Mesothelial cell of epicardium (in vitro differentiated cells): Measurements from ENCODE around the gene MB21D2. TPM values are rescaled to one million over a fixed set of nuclear protein-coding genes. Genes with fewer than 3 reads are reported as not detected.

ENCODE experiments used
- DNase-seq, 2 experiments: peaks; one replicate each; pipeline ENCODE4 v3.0.0; 2021; ENCODE audit warnings: low spot score in 2 of 2; ENCODE audit not compliant: unreplicated experiment in 2 of 2
- H3K27ac Mint-ChIP-seq: 2 replicates; pipeline ENCODE4 v1.8.0; 2021; ENCODE audit warnings: mixed read lengths
- H3K27me3 Mint-ChIP-seq: 2 replicates; pipeline ENCODE4 v1.8.0; 2021; ENCODE audit warnings: low read depth, mixed read lengths
- H3K36me3 Mint-ChIP-seq: 2 replicates; pipeline ENCODE4 v1.8.0; 2021; ENCODE audit warnings: mixed read lengths
- H3K4me1 Mint-ChIP-seq: 2 replicates; pipeline ENCODE4 v1.8.0; 2021; ENCODE audit warnings: mixed read lengths
- H3K4me3 Mint-ChIP-seq: 2 replicates; pipeline ENCODE4 v1.8.0; 2021; ENCODE audit warnings: mild to moderate bottlenecking, moderate library complexity, mixed read lengths
- H3K9me3 Mint-ChIP-seq: 2 replicates; pipeline ENCODE4 v1.8.0; 2021; ENCODE audit warnings: mixed read lengths
- total RNA-seq: library from RNA; stranded (reverse); gene quantifications from 3 replicates; pipeline ENCODE4 v1.2.1, GENCODE V29; 2021
- TF ChIP-seq, protein P1 (sequence below): fragments of 200-600 bp; sonication (generic); IDR thresholded peaks from one replicate; pipeline ENCODE4 v1.5.0; 2021; ENCODE audit warnings: antibody characterized with exemption; ENCODE audit not compliant: unreplicated experiment

The MB21D2 gene
- total RNA-seq, 1 donor from 2014 or later = 8.5 TPM

DNA sequence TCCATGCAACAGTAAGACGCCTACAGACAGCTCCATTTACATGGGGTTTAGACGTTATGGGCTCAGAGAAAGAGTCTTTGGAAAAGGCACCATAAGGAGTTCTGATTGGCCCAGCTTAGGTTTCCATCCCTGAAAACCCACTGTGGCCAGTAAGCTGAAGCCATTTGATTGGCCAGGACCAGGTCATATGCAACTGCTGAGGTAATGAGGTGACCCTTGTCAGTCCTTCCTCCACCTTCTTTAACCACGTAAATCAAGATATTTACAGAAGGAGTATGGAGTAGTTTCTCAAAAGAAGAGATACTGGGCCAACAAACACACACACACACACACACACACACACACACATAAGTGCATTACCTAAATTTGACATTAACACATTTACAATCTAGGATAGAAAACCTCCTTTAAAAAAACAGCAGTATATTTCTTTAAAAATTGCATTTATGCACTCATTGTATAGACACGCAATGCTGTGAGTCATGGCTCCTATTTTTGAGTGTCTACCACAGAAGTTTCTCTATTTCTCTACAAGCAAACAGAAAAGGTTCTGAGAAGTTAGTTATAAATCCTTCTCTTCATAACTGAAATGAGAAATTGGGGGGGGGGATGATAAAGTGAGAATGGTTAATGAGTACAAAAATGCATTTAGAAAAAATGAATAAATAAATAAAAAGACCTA is 16.3 kb upstream of the MB21D2 start:
- H3K9me3 Mint-ChIP-seq = no peaks in the 10 kb centered on the region

DNA sequence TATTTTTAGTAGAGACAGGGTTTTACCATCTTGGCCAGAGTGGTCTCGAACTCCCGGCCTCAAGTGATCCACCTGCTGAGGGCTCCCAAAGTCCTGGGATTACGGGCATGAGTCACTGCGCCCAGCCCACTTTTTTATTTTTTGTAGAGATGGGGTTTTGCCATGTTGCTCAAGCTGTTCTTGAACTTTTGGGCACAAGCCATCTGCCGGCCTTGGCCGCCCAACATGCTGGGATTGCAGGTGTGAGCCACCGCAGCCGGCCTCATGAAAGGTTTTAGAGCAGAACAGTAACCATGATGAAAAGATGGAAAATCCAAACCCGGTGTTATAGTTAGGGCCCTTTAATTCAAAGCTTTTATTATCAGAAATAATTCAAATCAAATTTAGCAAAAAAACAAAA is 15.6 kb upstream of the MB21D2 start:
- Mint-ChIP-seq H3K27ac (no peak overlapping the region), H3K4me3 (no peak overlapping the region), H3K9me3 (no peaks in the 10 kb centered on the region), H3K27me3 (no peaks in the 10 kb centered on the region), H3K4me1 (peaks cover 4% of the 10 kb centered on the region), H3K36me3 (no peaks in the 10 kb centered on the region)
- DNase-seq = no peak
- TF ChIP-seq, protein P1, sequence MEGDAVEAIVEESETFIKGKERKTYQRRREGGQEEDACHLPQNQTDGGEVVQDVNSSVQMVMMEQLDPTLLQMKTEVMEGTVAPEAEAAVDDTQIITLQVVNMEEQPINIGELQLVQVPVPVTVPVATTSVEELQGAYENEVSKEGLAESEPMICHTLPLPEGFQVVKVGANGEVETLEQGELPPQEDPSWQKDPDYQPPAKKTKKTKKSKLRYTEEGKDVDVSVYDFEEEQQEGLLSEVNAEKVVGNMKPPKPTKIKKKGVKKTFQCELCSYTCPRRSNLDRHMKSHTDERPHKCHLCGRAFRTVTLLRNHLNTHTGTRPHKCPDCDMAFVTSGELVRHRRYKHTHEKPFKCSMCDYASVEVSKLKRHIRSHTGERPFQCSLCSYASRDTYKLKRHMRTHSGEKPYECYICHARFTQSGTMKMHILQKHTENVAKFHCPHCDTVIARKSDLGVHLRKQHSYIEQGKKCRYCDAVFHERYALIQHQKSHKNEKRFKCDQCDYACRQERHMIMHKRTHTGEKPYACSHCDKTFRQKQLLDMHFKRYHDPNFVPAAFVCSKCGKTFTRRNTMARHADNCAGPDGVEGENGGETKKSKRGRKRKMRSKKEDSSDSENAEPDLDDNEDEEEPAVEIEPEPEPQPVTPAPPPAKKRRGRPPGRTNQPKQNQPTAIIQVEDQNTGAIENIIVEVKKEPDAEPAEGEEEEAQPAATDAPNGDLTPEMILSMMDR = no peak

More for the DNA sequence above, 16.3 kb upstream of the MB21D2 start:
- no peak overlapping the region for H3K4me3 Mint-ChIP-seq
- DNase-seq = no peak
- no peaks in the 10 kb centered on the region for H3K27me3 Mint-ChIP-seq
- H3K27ac Mint-ChIP-seq = no peak overlapping the region
- H3K4me1 Mint-ChIP-seq = peaks cover 4% of the 10 kb centered on the region
- no peaks in the 10 kb centered on the region for H3K36me3 Mint-ChIP-seq
- TF ChIP-seq, protein P1 = no peak

DNA sequence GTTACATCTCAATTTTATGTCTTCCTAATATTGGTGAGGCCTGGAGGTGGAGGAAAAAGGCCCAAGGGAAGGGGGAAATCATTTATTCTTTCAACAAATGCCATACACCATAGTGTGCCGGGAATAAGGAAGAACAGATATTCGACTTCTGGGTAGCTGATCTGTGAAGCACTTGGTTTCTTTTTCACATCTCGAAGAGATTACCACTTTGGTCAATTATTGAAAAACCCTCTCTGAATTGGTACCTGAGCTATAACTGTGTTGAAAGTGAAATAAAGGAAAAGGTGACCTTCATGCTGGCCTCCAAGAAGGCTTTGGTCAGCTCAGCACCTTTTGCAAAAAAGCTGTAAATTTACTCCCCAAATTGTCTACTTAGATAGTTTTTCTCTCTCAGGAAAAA is 14.2 kb upstream of the MB21D2 start:
- no peak overlapping the region for H3K4me3 Mint-ChIP-seq
- TF ChIP-seq, protein P1 = no peak
- no peak for DNase-seq
- H3K27me3 Mint-ChIP-seq = no peaks in the 10 kb centered on the region
- no peaks in the 10 kb centered on the region for H3K36me3 Mint-ChIP-seq
- H3K27ac Mint-ChIP-seq = no peak overlapping the region
- no peaks in the 10 kb centered on the region for H3K9me3 Mint-ChIP-seq
- H3K4me1 Mint-ChIP-seq = peaks cover 6% of the 10 kb centered on the region

DNA sequence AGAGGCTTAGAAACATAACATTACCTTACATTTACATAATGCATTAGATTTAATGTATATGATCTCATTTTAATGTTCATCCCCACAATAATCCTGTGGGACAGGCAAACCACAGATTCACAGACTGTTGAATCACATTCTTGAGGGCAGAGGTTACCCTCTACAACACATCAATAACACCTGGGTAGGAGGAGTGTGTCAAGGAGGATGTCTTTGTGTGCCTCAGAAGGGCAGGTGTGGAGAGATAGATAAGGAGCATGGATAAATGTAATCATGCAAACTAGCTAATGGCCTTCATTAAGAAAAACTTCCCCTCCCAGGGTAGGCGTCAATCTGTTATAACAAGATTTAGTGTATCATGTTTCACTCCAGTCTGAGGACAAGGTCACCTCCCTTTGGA is 12.9 kb upstream of the MB21D2 start:
- H3K27ac Mint-ChIP-seq = no peak overlapping the region
- H3K4me1 Mint-ChIP-seq = peaks cover 6% of the 10 kb centered on the region
- no peak overlapping the region for H3K4me3 Mint-ChIP-seq
- no peaks in the 10 kb centered on the region for H3K27me3 Mint-ChIP-seq
- DNase-seq = no peak
- TF ChIP-seq, protein P1 = no peak
- no peaks in the 10 kb centered on the region for H3K9me3 Mint-ChIP-seq
- H3K36me3 Mint-ChIP-seq = no peaks in the 10 kb centered on the region

DNA sequence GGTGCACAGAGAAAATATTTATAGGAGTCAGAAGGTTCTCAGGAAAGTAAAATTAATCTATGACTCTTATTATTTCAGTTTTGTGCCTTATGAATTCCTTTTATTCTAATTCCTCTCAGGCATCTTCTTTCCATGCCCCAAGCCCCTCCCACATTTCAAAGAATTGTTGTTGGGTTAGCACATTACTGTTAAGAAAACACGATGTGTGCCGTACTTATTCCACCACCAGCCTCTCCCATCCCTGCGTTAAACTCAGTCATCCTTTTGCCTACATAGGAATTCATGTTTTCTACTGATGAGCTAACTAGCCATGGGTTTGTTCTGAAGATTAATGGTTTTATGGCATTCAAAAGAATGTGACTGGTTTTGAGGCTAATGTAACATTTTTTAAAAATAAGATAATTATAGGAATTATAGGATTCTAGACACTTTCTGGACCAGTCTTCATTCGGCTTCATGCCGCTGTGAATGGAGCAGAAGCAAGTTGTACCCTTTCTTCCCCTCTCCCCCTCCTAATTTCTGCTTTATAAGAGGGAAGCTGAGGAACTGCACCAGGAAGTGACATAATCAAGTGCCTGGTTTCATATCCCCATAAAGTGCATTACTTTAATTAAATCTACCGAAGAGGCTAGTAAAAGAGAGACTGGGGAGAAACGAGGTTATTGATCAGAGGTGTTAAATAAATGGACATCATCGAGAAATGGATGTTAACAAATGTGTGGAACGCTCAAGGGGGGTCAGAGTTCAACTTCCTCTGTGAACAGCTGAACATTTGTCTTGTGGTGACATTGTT is 12.3 kb upstream of the MB21D2 start:
- Mint-ChIP-seq H3K27ac (no peak overlapping the region), H3K36me3 (no peaks in the 10 kb centered on the region)

More for the DNA sequence above, 12.3 kb upstream of the MB21D2 start:
- TF ChIP-seq, protein P1 = no peak
- Mint-ChIP-seq H3K4me1 (peaks cover 6% of the 10 kb centered on the region), H3K4me3 (no peak overlapping the region), H3K27me3 (no peaks in the 10 kb centered on the region), H3K9me3 (no peaks in the 10 kb centered on the region)
- no peak for DNase-seq
